DOHH2 (cell line): Measurements from ENCODE around the gene THEMIS2.

ENCODE experiments used
- EZH2phosphoT487 ChIP-seq: fragments of 200-600 bp; sonication (generic); IDR thresholded peaks from 2 replicates; pipeline ENCODE4 v1.6.1; 2017; ENCODE audit warnings: borderline replicate concordance, mild to moderate bottlenecking, antibody characterized with exemption, low read length, moderate library complexity, mixed read lengths
- TF ChIP-seq, protein P1 (sequence below): fragments of 200-600 bp; sonication (generic); IDR thresholded peaks from one replicate; pipeline ENCODE4 v1.5.1; 2014; ENCODE audit warnings: antibody characterized with exemption, mild to moderate bottlenecking, low read depth, low read length; ENCODE audit not compliant: poor library complexity, severe bottlenecking

- TF ChIP-seq, protein P1, sequence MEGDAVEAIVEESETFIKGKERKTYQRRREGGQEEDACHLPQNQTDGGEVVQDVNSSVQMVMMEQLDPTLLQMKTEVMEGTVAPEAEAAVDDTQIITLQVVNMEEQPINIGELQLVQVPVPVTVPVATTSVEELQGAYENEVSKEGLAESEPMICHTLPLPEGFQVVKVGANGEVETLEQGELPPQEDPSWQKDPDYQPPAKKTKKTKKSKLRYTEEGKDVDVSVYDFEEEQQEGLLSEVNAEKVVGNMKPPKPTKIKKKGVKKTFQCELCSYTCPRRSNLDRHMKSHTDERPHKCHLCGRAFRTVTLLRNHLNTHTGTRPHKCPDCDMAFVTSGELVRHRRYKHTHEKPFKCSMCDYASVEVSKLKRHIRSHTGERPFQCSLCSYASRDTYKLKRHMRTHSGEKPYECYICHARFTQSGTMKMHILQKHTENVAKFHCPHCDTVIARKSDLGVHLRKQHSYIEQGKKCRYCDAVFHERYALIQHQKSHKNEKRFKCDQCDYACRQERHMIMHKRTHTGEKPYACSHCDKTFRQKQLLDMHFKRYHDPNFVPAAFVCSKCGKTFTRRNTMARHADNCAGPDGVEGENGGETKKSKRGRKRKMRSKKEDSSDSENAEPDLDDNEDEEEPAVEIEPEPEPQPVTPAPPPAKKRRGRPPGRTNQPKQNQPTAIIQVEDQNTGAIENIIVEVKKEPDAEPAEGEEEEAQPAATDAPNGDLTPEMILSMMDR = no peak
- TF ChIP-seq EZH2phosphoT487 = no peak
Measured at GRCh38 chr1:27830621-27831440, 41.5 kb upstream of the THEMIS2 start, which contains the start of gene PPP1R8.
